ENCODE measurements around the gene FBXO22.

The FBXO22 gene

GRCh38 chr15:75864213-75865059 is 39.2 kb upstream of the FBXO22 start:
- TF ChIP-seq NFIC (IDR thresholded peaks at IDR 0.05), result no peak
- TF ChIP-seq MAX (IDR thresholded peaks at IDR 0.05), result no peak
- TF ChIP-seq EGR1 (IDR thresholded peaks at IDR 0.05), result no peak
- TF ChIP-seq ZBTB7A (IDR thresholded peaks at IDR 0.05; ENCODE audit: low read depth), result no peak
- no peak for TF ChIP-seq REST (IDR thresholded peaks at IDR 0.05; ENCODE audit: low read depth)
- TF ChIP-seq RAD21 (IDR thresholded peaks at IDR 0.05; ENCODE audit: low read depth), result no peak
- no peak for TF ChIP-seq USF1 (IDR thresholded peaks at IDR 0.05)
- TF ChIP-seq TCF12 (IDR thresholded peaks at IDR 0.05; ENCODE audit: low read depth), result no peak
- no peak for TF ChIP-seq FOXM1 (IDR thresholded peaks at IDR 0.05; ENCODE audit: borderline replicate concordance, low read depth)
- no peak for TF ChIP-seq TEAD4 (IDR thresholded peaks at IDR 0.05)
- no peak for TF ChIP-seq EP300 (IDR thresholded peaks at IDR 0.05; ENCODE audit: borderline replicate concordance)
- TF ChIP-seq CEBPB (IDR thresholded peaks at IDR 0.05), result no peak
- no peak for TF ChIP-seq TAF1 (IDR thresholded peaks at IDR 0.05; ENCODE audit: low read depth)
- TF ChIP-seq YY1 (IDR thresholded peaks at IDR 0.05; ENCODE audit: low read depth), result no peak
- no peak for TF ChIP-seq CREB1 (IDR thresholded peaks at IDR 0.05; ENCODE audit: low read depth)

- TF ChIP-seq CEBPB (IDR thresholded peaks at IDR 0.05) (no peak), TAF1 (IDR thresholded peaks at IDR 0.05; ENCODE audit: low read depth) (no peak), RAD21 (IDR thresholded peaks at IDR 0.05; ENCODE audit: low read depth) (no peak), TCF12 (IDR thresholded peaks at IDR 0.05; ENCODE audit: low read depth) (no peak), EGR1 (IDR thresholded peaks at IDR 0.05) (no peak), TEAD4 (IDR thresholded peaks at IDR 0.05) (no peak), EP300 (IDR thresholded peaks at IDR 0.05; ENCODE audit: borderline replicate concordance) (no peak), CREB1 (IDR thresholded peaks at IDR 0.05; ENCODE audit: low read depth) (no peak), REST (IDR thresholded peaks at IDR 0.05; ENCODE audit: low read depth) (no peak), NFIC (IDR thresholded peaks at IDR 0.05) (no peak), YY1 (IDR thresholded peaks at IDR 0.05; ENCODE audit: low read depth) (no peak), USF1 (IDR thresholded peaks at IDR 0.05) (no peak), MAX (IDR thresholded peaks at IDR 0.05) (no peak), FOXM1 (IDR thresholded peaks at IDR 0.05; ENCODE audit: borderline replicate concordance, low read depth) (no peak), ZBTB7A (IDR thresholded peaks at IDR 0.05; ENCODE audit: low read depth) (no peak)
Observed at GRCh38 chr15:75866916-75867315, 36.8 kb upstream of the FBXO22 start.

- TF ChIP-seq EGR1 (IDR thresholded peaks at IDR 0.05) (no peak), RAD21 (IDR thresholded peaks at IDR 0.05; ENCODE audit: low read depth) (no peak), CREB1 (IDR thresholded peaks at IDR 0.05; ENCODE audit: low read depth) (no peak), ZBTB7A (IDR thresholded peaks at IDR 0.05; ENCODE audit: low read depth) (no peak), TEAD4 (IDR thresholded peaks at IDR 0.05) (no peak), TCF12 (IDR thresholded peaks at IDR 0.05; ENCODE audit: low read depth) (no peak), FOXM1 (IDR thresholded peaks at IDR 0.05; ENCODE audit: borderline replicate concordance, low read depth) (no peak), USF1 (IDR thresholded peaks at IDR 0.05) (no peak)
Observed at GRCh38 chr15:75867449-75867848, 36.2 kb upstream of the FBXO22 start.

- TF ChIP-seq ZBTB7A (IDR thresholded peaks at IDR 0.05; ENCODE audit: low read depth), result no peak
- TF ChIP-seq TCF12 (IDR thresholded peaks at IDR 0.05; ENCODE audit: low read depth), result no peak
- no peak for TF ChIP-seq CREB1 (IDR thresholded peaks at IDR 0.05; ENCODE audit: low read depth)
- no peak for TF ChIP-seq REST (IDR thresholded peaks at IDR 0.05; ENCODE audit: low read depth)
- TF ChIP-seq EGR1 (IDR thresholded peaks at IDR 0.05), result no peak
- TF ChIP-seq TAF1 (IDR thresholded peaks at IDR 0.05; ENCODE audit: low read depth), result no peak
- no peak for TF ChIP-seq CEBPB (IDR thresholded peaks at IDR 0.05)
Observed at GRCh38 chr15:75868019-75868418, 35.7 kb upstream of the FBXO22 start.
